ENCODE results near the gene AFAP1.

The AFAP1 gene

GRCh38 chr4:7747566-7747965 lies 192.1 kb downstream of the AFAP1 start:
- DNase-seq = no peak

- no peak for DNase-seq
Measured at GRCh38 chr4:7747062-7747385, 192.6 kb downstream of the AFAP1 start.

GRCh38 chr4:7746351-7747061 lies 193.2 kb downstream of the AFAP1 start:
- DNase-seq = no peak

GRCh38 chr4:7745301-7745885 lies 194.3 kb downstream of the AFAP1 start:
- DNase-seq = no peak

GRCh38 chr4:7744142-7744804 lies 195.4 kb downstream of the AFAP1 start:
- DNase-seq = no peak

GRCh38 chr4:7742807-7743280 lies 196.8 kb downstream of the AFAP1 start:
- DNase-seq = no peak

- DNase-seq = no peak
Measured at GRCh38 chr4:7741946-7742806, 197.5 kb downstream of the AFAP1 start.

- no peak for DNase-seq
Measured at GRCh38 chr4:7740866-7741525, 198.7 kb downstream of the AFAP1 start.

GRCh38 chr4:7739918-7740865 lies 199.5 kb downstream of the AFAP1 start:
- no peak for DNase-seq

GRCh38 chr4:7739077-7739917 lies 200.4 kb downstream of the AFAP1 start:
- no peak for DNase-seq

GRCh38 chr4:7738458-7739076 lies 201.1 kb downstream of the AFAP1 start:
- no peak for DNase-seq

- DNase-seq = no peak
Measured at GRCh38 chr4:7737752-7738457, 201.8 kb downstream of the AFAP1 start.

- no peak for DNase-seq
Measured at GRCh38 chr4:7737268-7737645, 202.4 kb downstream of the AFAP1 start.

- no peak for DNase-seq
Measured at GRCh38 chr4:7736436-7737267, 203.0 kb downstream of the AFAP1 start.

GRCh38 chr4:7735961-7736360 lies 203.7 kb downstream of the AFAP1 start:
- DNase-seq = no peak

GRCh38 chr4:7735395-7735794 lies 204.3 kb downstream of the AFAP1 start:
- no peak for DNase-seq

- no peak for DNase-seq
Measured at GRCh38 chr4:7734651-7735260, 204.9 kb downstream of the AFAP1 start.
